ENCODE data around the gene HTD2. TPM values are rescaled to one million over a fixed set of nuclear protein-coding genes. Genes with fewer than 3 reads are reported as not detected.
A peak's percentile ranks its signal among the peaks of the same experiment; 100 is the strongest.

Gene HTD2
- total RNA-seq, 1 donor: 8.5 TPM

DNA sequence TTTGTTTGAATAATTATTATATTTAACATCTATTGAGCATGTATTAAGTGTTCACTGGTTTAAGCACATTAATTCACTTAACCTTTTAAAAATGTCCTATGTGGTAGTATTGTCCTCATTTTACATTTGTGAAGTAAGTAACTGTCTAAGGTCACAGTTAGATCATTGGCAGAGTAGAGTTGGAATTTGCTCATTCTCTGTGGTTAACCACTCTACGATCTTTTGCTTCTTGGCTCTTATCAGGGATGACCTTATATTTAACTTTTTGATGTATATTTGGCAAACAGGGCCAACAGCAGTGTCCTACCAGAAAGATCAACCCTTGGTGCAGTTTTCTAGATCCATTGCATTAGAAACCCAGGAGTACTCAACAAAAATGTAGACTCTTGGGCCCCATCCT lies 60.4 kb downstream of the HTD2 start:
- TF ChIP-seq, protein P1, sequence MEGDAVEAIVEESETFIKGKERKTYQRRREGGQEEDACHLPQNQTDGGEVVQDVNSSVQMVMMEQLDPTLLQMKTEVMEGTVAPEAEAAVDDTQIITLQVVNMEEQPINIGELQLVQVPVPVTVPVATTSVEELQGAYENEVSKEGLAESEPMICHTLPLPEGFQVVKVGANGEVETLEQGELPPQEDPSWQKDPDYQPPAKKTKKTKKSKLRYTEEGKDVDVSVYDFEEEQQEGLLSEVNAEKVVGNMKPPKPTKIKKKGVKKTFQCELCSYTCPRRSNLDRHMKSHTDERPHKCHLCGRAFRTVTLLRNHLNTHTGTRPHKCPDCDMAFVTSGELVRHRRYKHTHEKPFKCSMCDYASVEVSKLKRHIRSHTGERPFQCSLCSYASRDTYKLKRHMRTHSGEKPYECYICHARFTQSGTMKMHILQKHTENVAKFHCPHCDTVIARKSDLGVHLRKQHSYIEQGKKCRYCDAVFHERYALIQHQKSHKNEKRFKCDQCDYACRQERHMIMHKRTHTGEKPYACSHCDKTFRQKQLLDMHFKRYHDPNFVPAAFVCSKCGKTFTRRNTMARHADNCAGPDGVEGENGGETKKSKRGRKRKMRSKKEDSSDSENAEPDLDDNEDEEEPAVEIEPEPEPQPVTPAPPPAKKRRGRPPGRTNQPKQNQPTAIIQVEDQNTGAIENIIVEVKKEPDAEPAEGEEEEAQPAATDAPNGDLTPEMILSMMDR (IDR thresholded peaks at IDR 0.05; ENCODE audit: insufficient read depth, low read length): no peak
- no peak overlapping the region for H3K4me3 ChIP-seq (ENCODE audit: low read depth, low read length)
- DNase-seq (ENCODE audit: low read depth): peak; percentile 38

DNA sequence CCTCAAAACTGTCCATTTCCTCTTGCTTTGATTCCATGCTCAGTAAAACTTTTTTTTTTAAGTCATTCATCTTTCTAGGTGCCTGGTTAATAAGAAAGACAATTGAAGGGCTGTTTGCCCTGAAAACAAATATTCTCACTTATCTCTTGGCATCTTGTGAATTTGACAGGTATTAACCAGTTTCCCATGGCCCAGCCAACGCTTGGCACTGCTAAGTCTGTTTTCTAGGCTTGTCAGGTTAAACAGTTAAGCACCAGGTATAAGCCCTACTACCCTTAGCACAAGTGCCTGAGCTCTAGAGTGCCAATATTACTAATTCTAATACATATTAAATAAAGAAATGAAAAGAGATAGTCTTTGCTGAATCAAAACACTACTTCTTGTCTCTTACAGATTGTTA lies 62.7 kb downstream of the HTD2 start:
- TF ChIP-seq, protein P1 (IDR thresholded peaks at IDR 0.05; ENCODE audit: insufficient read depth, low read length): no peak
- DNase-seq (ENCODE audit: low read depth): no peak
- H3K4me3 ChIP-seq (ENCODE audit: low read depth, low read length): no peak overlapping the region

Small RNA genes within 50 kb of the gene (small RNA-seq; reads per million reads assigned to genes)
- not detected for gene AC098479.1

Other genes with a start within 250 kb of the HTD2 start
- gene DNASE1L3, start 95.5 kb upstream of the HTD2 start, total RNA-seq (ENCODE audit: low replicate concordance): not detected in 2 replicates
- gene ABHD6, start 68.7 kb upstream of the HTD2 start, total RNA-seq (ENCODE audit: low replicate concordance): 5.5 and 14.0 TPM in 2 replicates
- gene RPP14, start 275 bp upstream of the HTD2 start, total RNA-seq (ENCODE audit: low replicate concordance): 10.8 and 19.0 TPM in 2 replicates
- gene PXK, start 26.4 kb downstream of the HTD2 start, total RNA-seq (ENCODE audit: low replicate concordance): 19.3 and 64.4 TPM in 2 replicates
- gene PDHB, start 127.3 kb downstream of the HTD2 start, total RNA-seq (ENCODE audit: low replicate concordance): 75.4 and 82.3 TPM in 2 replicates
- 17.8 and 17.9 TPM in 2 replicates for gene KCTD6, start 185.6 kb downstream of the HTD2 start, total RNA-seq (ENCODE audit: low replicate concordance)
- gene ACOX2, start 230.7 kb downstream of the HTD2 start, total RNA-seq (ENCODE audit: low replicate concordance): 19.2 and 29.5 TPM in 2 replicates

Measured in fibroblast of the aortic adventitia (primary cell).